H1 (cell line): ENCODE data around the gene IFNB1. TPM values are rescaled to one million over a fixed set of nuclear protein-coding genes. Genes with fewer than 3 reads are reported as not detected.
A peak's percentile ranks its signal among the peaks of the same experiment; 100 is the strongest.

Source experiments
- CTCF ChIA-PET: fragments of 300-600 bp; sonication (Branson Sonifier 250); formaldehyde crosslinking; loops from one replicate; lab custom pipeline; 2021; ENCODE audit not compliant: partially characterized antibody; lab: Charles Lee
- POLR2A ChIA-PET: fragments of 300-600 bp; sonication (Branson Sonifier 250); formaldehyde crosslinking; loops from one replicate; lab custom pipeline; 2021; ENCODE audit warnings: inconsistent platforms; ENCODE audit not compliant: partially characterized antibody; lab: Charles Lee
- DNase-seq, 2 experiments: peaks; one replicate each; pipeline versions ENCODE4 v3.0.0 to v3.0.0-alpha.2; 2010 to 2022; ENCODE audit warnings: low spot score in 2 of 2, low read depth in 1 of 2, mixed read lengths in 1 of 2
- FAIRE-seq: peaks from 2 replicates; lab custom pipeline; 2011; peaks lifted over from hg19 to GRCh38; lab: Jason Lieb, UNC
- H2AFZ ChIP-seq: 2 replicates; pipeline ENCODE4 v1.8.1; 2012; ENCODE audit warnings: low read length, inconsistent platforms
- H2AK5ac ChIP-seq: 2 replicates; pipeline ENCODE4 v1.6.1; 2013; ENCODE audit warnings: low read depth, low read length
- H2BK120ac ChIP-seq: replicated peaks from 2 replicates; pipeline ENCODE3; 2013; ENCODE audit warnings: low read depth, low read length, inconsistent platforms
- H2BK12ac ChIP-seq: 2 replicates; pipeline ENCODE4 v1.6.1; 2013; ENCODE audit warnings: low read depth, low read length
- H2BK15ac ChIP-seq: 2 replicates; pipeline ENCODE4 v1.6.1; 2013; ENCODE audit warnings: low read length
- H2BK20ac ChIP-seq: 2 replicates; pipeline ENCODE4 v1.6.1; 2013; ENCODE audit warnings: low read length
- H2BK5ac ChIP-seq: 2 replicates; pipeline ENCODE4 v1.6.1; 2013; ENCODE audit warnings: low read depth, low read length
- H3K14ac ChIP-seq: 2 replicates; pipeline ENCODE4 v1.6.1; 2013; ENCODE audit warnings: inconsistent platforms; ENCODE audit not compliant: insufficient read length
- H3K18ac ChIP-seq: 2 replicates; pipeline ENCODE4 v1.6.1; 2013; ENCODE audit warnings: low read length; ENCODE audit errors: extremely low read depth
- H3K23ac ChIP-seq: 2 replicates; pipeline ENCODE4 v1.6.1; 2013; ENCODE audit warnings: inconsistent platforms; ENCODE audit not compliant: insufficient read length
- H3K23me2 ChIP-seq: 2 replicates; pipeline ENCODE4 v1.6.1; 2013; ENCODE audit warnings: low read depth, low read length
- H3K27ac ChIP-seq: 2 replicates; pipeline ENCODE4 v1.6.1; 2011; ENCODE audit warnings: low read depth, low read length, inconsistent platforms
- H3K27me3 ChIP-seq, 4 experiments: replicated peaks in 1 of 4; 1 replicate in 1 of 4; 2 replicates in 3 of 4; pipeline versions ENCODE4 v1.6.1 to v1.8.1; 2011 to 2013; ENCODE audit warnings: low read length in 3 of 4, mild to moderate bottlenecking in 3 of 4, inconsistent platforms in 2 of 4, mixed read lengths in 2 of 4, moderate library complexity in 1 of 4; ENCODE audit not compliant: control insufficient read depth in 3 of 4, insufficient read depth in 3 of 4; ENCODE audit errors: extremely low read depth in 1 of 4
- H3K36me3 ChIP-seq, 4 experiments: 2 replicates each; pipeline versions ENCODE4 v1.6.1 to v1.8.1; 2011 to 2013; ENCODE audit warnings: mild to moderate bottlenecking in 4 of 4, low read length in 3 of 4, moderate library complexity in 2 of 4, control low read depth in 1 of 4, inconsistent platforms in 1 of 4; ENCODE audit not compliant: insufficient read depth in 4 of 4, control insufficient read depth in 2 of 4
- H3K4ac ChIP-seq: replicated peaks from 2 replicates; pipeline ENCODE3; 2013; ENCODE audit warnings: low read length, low read depth, mixed read lengths, inconsistent platforms; ENCODE audit not compliant: insufficient read length
- H3K4me1 ChIP-seq, 4 experiments: replicated peaks in 1 of 4; 1 replicate in 1 of 4; 2 replicates in 3 of 4; pipeline versions ENCODE4 v1.6.1 to v1.8.1; 2011 to 2013; ENCODE audit warnings: low read length in 3 of 4, inconsistent platforms in 2 of 4, mixed read lengths in 1 of 4; ENCODE audit not compliant: insufficient read depth in 4 of 4, control insufficient read depth in 3 of 4
- H3K4me2 ChIP-seq, 2 experiments: 2 replicates each; pipeline versions ENCODE4 v1.6.1 to v1.8.1; 2011 to 2013; ENCODE audit warnings: low read depth in 2 of 2, low read length in 2 of 2, control low read depth in 1 of 2, inconsistent platforms in 1 of 2, mild to moderate bottlenecking in 1 of 2; ENCODE audit not compliant: insufficient read depth in 1 of 2
- H3K4me3 ChIP-seq, 4 experiments: fragments of 200-600, 300-600 bp in 1 of 4; sonication (generic), shearing (Covaris generic), sonication (Bioruptor Twin) in 1 of 4; 2 replicates each; pipeline versions ENCODE4 v1.5.1 to v1.8.1; 2011 to 2016; ENCODE audit warnings: low read length in 4 of 4, low read depth in 3 of 4, control low read depth in 2 of 4, inconsistent platforms in 2 of 4, mild to moderate bottlenecking in 2 of 4, mixed read lengths in 1 of 4, moderate library complexity in 1 of 4; ENCODE audit not compliant: insufficient read depth in 2 of 4; ENCODE audit errors: extremely low read depth in 1 of 4
- H3K56ac ChIP-seq: replicated peaks from 2 replicates; pipeline ENCODE3; 2013; ENCODE audit warnings: low read depth, mild to moderate bottlenecking, mixed read lengths, low read length, inconsistent platforms; ENCODE audit not compliant: insufficient read length
- H3K79me1 ChIP-seq: 2 replicates; pipeline ENCODE4 v1.6.1; 2013; ENCODE audit warnings: low read depth, low read length, control low read depth
- H3K79me2 ChIP-seq, 2 experiments: 2 replicates each; pipeline versions ENCODE4 v1.6.1 to v1.8.1; 2012 to 2013; ENCODE audit warnings: low read length in 2 of 2, mild to moderate bottlenecking in 2 of 2, inconsistent platforms in 1 of 2; ENCODE audit not compliant: insufficient read depth in 2 of 2, control insufficient read depth in 1 of 2
- H3K9ac ChIP-seq, 4 experiments: replicated peaks in 1 of 4; 1 replicate in 1 of 4; 2 replicates in 3 of 4; pipeline versions ENCODE4 v1.6.1 to v1.8.1; 2011 to 2013; ENCODE audit warnings: low read depth in 3 of 4, low read length in 3 of 4, control low read depth in 2 of 4, mild to moderate bottlenecking in 2 of 4, moderate library complexity in 2 of 4, inconsistent platforms in 1 of 4; ENCODE audit errors: extremely low read depth in 1 of 4
- H3K9me3 ChIP-seq, 2 experiments: 2 replicates each; pipeline versions ENCODE4 v1.6.1 to v1.8.1; 2012 to 2013; ENCODE audit warnings: mild to moderate bottlenecking in 2 of 2, moderate library complexity in 2 of 2, control low read depth in 1 of 2, inconsistent platforms in 1 of 2, low read depth in 1 of 2, low read length in 1 of 2, mixed read lengths in 1 of 2; ENCODE audit not compliant: insufficient read depth in 2 of 2
- H4K20me1 ChIP-seq, 2 experiments: replicated peaks in 1 of 2; 2 replicates each; pipeline versions ENCODE3 to v1.8.1; 2011 to 2013; ENCODE audit warnings: inconsistent platforms in 2 of 2, low read length in 2 of 2, mild to moderate bottlenecking in 1 of 2; ENCODE audit not compliant: insufficient read depth in 2 of 2, control insufficient read depth in 1 of 2
- H4K5ac ChIP-seq: 2 replicates; pipeline ENCODE4 v1.6.1; 2013; ENCODE audit warnings: low read length, low read depth, mixed read lengths, inconsistent platforms; ENCODE audit not compliant: insufficient read length
- H4K8ac ChIP-seq: 2 replicates; pipeline ENCODE4 v1.8.0; 2013; ENCODE audit warnings: mild to moderate bottlenecking, moderate library complexity, low read length, inconsistent platforms; ENCODE audit not compliant: insufficient read depth; ENCODE audit errors: extremely low read depth
- H4K91ac ChIP-seq: replicated peaks from 2 replicates; pipeline ENCODE3; 2013; ENCODE audit warnings: low read length, mixed read lengths, inconsistent platforms; ENCODE audit not compliant: insufficient read length
- ATF2 ChIP-seq: IDR thresholded peaks from 2 replicates; pipeline ENCODE4 v1.6.1; 2012; ENCODE audit warnings: low read length, inconsistent platforms
- ATF3 ChIP-seq: IDR thresholded peaks from 2 replicates; pipeline ENCODE4 v1.6.1; 2011; ENCODE audit warnings: low read depth, mild to moderate bottlenecking, low read length; ENCODE audit not compliant: insufficient read depth
- CHD2 ChIP-seq: IDR thresholded peaks from 2 replicates; pipeline ENCODE4 v1.6.1; 2012; ENCODE audit warnings: low read length, improper control_type of control experiment
- CREB1 ChIP-seq: IDR thresholded peaks from 2 replicates; pipeline ENCODE4 v1.6.1; 2012; ENCODE audit warnings: inconsistent platforms
- KDM5A ChIP-seq: fragments of 200-600 bp; IDR thresholded peaks from 2 replicates; pipeline ENCODE4 v1.7.1; 2012; ENCODE audit warnings: mild to moderate bottlenecking, low read length, inconsistent platforms, mixed read lengths
- MAX ChIP-seq: IDR thresholded peaks from 2 replicates; pipeline ENCODE4 v1.6.1; 2012; ENCODE audit warnings: inconsistent platforms
- POU5F1 ChIP-seq: IDR thresholded peaks from 2 replicates; pipeline ENCODE4 v1.6.1; 2011; ENCODE audit warnings: low read depth, mild to moderate bottlenecking, low read length, moderate library complexity
- RBBP5 ChIP-seq: IDR thresholded peaks from 2 replicates; pipeline ENCODE4 v1.7.1; 2012; ENCODE audit warnings: low read depth, mild to moderate bottlenecking, inconsistent platforms, low read length, moderate library complexity, borderline replicate concordance
- RNF2 ChIP-seq: fragments of 200-900, 300-1000 bp; sonication (generic); IDR thresholded peaks from 2 replicates; pipeline ENCODE4 v1.7.1; 2016; ENCODE audit warnings: borderline replicate concordance, low read depth, mild to moderate bottlenecking, antibody characterized with exemption, low read length; ENCODE audit not compliant: poor library complexity, severe bottlenecking; ENCODE audit errors: missing control alignments
- SP2 ChIP-seq: IDR thresholded peaks from 2 replicates; pipeline ENCODE4 v1.6.1; 2012; ENCODE audit warnings: mild to moderate bottlenecking, low read length, inconsistent platforms
- TAF1 ChIP-seq: IDR thresholded peaks from 2 replicates; pipeline ENCODE4 v1.6.1; 2011; ENCODE audit warnings: mild to moderate bottlenecking, low read depth, low read length
- WGBS, 2 experiments: shearing (Covaris generic) in 1 of 2; methylation state at CpG; one replicate each; pipeline versions ENCODE4 v1.1.6 to v1.1.7; 2013 to 2015; ENCODE audit warnings: low lambda C conversion rate in 2 of 2, mixed read lengths in 2 of 2, inconsistent platforms in 1 of 2, low coverage in 1 of 2, missing lambda C conversion rate in 1 of 2; ENCODE audit not compliant: insufficient replicate concordance in 2 of 2, insufficient coverage in 1 of 2, insufficient read length in 1 of 2; ENCODE audit errors: extremely low coverage in 1 of 2, missing lambda C conversion rate in 1 of 2; 5-methylcytosine and 5-hydroxymethylcytosine counted together
- polyA plus RNA-seq, 7 experiments: library from polyadenylated mRNA; depleted of rRNA in 3 of 7; stranded (reverse) in 5 of 7; unstranded in 2 of 7; fragments of >200 nt in 5 of 7; fragments of 200-250 nt in 2 of 7; gene quantifications; 1 replicate in 5 of 7; 2 replicates in 1 of 7; 4 replicates in 1 of 7; pipeline versions ENCODE4 v1.2.1 to v1.2.3, GENCODE V29; 2011 to 2013; ENCODE audit warnings: missing spikeins in 2 of 7, mixed read lengths in 2 of 7
- total RNA-seq: library from RNA; stranded (reverse); fragmentation: NEBNext Ultra II Directional; extraction: Animal tissue kit (Norgen Biotek cat#: 25700); gene quantifications from 2 replicates; pipeline ENCODE4 v1.2.1, GENCODE V29; 2021

IFNB1 gene
- total and polyA plus RNA-seq, 2 of the 8 experiments (the other 6 are each of a cell fraction or from before 2014, with no cell fraction given): not detected

GRCh38 chr9:21121595-21122251 lies 44.0 kb upstream of the IFNB1 start:
- no peaks in the 10 kb centered on the region for H3K4me1 ChIP-seq
- H3K79me2 ChIP-seq: no peaks in the 10 kb centered on the region
- no peak overlapping the region for H2BK5ac ChIP-seq
- no peak overlapping the region for H3K9ac ChIP-seq
- no peak overlapping the region for H3K23ac ChIP-seq
- H3K18ac ChIP-seq: no peak overlapping the region
- DNase-seq: no peak
- H3K79me1 ChIP-seq: no peaks in the 10 kb centered on the region
- no peaks in the 10 kb centered on the region for H3K23me2 ChIP-seq
- H4K8ac ChIP-seq: no peak overlapping the region
- H3K36me3 ChIP-seq: no peaks in the 10 kb centered on the region; a peak in 1 of 8 replicates
- H3K27me3 ChIP-seq: no peaks in the 10 kb centered on the region; a peak in 1 of 7 replicates
- H2BK15ac ChIP-seq: no peak overlapping the region
- no peak overlapping the region for H3K27ac ChIP-seq
- H3K14ac ChIP-seq: no peak overlapping the region
- WGBS, 2 experiments: 76% methylated on average over 4 of the region's 4 CpGs; no CpG with 5 or more reads in 1 of the 2 experiments
- H4K91ac ChIP-seq: no peak overlapping the region
- no peak overlapping the region for H2BK12ac ChIP-seq
- FAIRE-seq: no peak
- H2AK5ac ChIP-seq: no peak overlapping the region
- no peaks in the 10 kb centered on the region for H3K9me3 ChIP-seq
- H4K20me1 ChIP-seq: no peaks in the 10 kb centered on the region
- no peak overlapping the region for H3K4me2 ChIP-seq
- H2BK20ac ChIP-seq: no peak overlapping the region
- CTCF ChIA-PET: interaction anchor here (0.6 to 1.5 kb wide), 3 partner anchors 10 to 26 kb away, joined by 3 to 13 read pairs (median 4); no protein-coding TSS in a partner anchor
- no peak overlapping the region for H2BK120ac ChIP-seq
- H2AFZ ChIP-seq: 0 out of 2 replicates have a peak overlapping the region, but pooled peaks have one; percentile 17
- no peak overlapping the region for H4K5ac ChIP-seq
- POLR2A ChIA-PET: no interaction called here
- H3K56ac ChIP-seq: no peak overlapping the region
- H3K4ac ChIP-seq: no peak overlapping the region
- H3K4me3 ChIP-seq: no peak overlapping the region
- TF ChIP-seq CREB1 (no peak), ATF3 (no peak), MAX (no peak), POU5F1 (no peak), SP2 (no peak), RNF2 (no peak), CHD2 (no peak), KDM5A (no peak), ATF2 (no peak), TAF1 (no peak), RBBP5 (no peak)
